GM19099 (cell line): ENCODE results near the gene ADGRB3.

Experiments used
- POLR2A ChIP-seq: IDR thresholded peaks from 3 replicates; pipeline ENCODE4 v1.6.1; 2011; ENCODE audit warnings: low read depth; ENCODE audit not compliant: insufficient read length; ENCODE audit errors: extremely low read depth

ADGRB3 gene

GRCh38 chr6:69129046-69129445 lies 494.0 kb downstream of the ADGRB3 start:
- no peak for TF ChIP-seq POLR2A

DNA sequence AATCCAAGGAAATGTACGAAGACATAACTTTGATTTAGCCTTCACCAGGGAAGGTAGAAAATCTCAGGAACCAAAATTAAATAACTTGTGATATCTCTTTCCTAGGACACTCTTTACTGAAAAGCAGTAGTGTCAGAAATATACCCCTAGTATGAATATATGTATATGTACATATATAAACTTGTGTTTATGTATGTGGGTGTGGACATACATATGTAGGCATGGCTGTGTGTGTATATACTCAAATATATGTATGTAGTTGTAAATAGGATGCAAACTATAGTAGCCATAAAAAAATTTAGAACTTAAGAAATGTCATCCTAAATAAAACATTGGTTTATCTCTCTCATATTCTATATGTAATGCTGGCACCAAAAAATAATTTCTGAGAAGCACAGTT lies 500.8 kb downstream of the ADGRB3 start:
- no peak for TF ChIP-seq POLR2A

- no peak for TF ChIP-seq POLR2A
Observed at GRCh38 chr6:69138148-69138547, 503.1 kb downstream of the ADGRB3 start.

DNA sequence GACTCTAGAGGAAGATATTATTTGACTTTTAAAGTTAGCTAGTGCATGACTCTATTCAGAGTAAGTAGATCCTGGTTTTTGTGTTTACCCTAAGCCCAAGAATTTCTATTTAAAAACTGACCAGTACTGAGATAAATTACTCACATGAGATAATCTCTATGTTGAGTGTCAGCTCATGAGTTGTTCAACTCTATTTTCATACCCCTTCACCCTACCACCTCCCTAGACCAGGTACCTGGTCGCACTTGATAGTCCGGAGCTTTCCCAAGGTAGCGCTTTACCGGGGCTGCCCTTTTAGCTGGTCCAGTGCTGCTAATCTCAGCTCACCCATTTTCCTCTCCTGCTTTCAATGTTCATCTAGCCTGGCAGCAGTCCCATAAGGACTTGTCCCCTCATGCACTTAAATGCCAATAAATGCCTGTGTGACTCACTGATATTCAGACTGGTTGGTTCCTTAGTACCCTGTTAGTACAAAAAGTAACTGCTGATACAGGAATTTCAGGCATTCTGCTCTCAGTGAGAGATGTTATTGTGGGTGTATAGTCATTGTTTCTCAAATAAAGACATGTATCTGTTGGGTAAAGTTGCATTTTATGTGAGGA lies 503.9 kb downstream of the ADGRB3 start:
- no peak for TF ChIP-seq POLR2A

GRCh38 chr6:69145062-69145461 lies 510.0 kb downstream of the ADGRB3 start:
- no peak for TF ChIP-seq POLR2A

DNA sequence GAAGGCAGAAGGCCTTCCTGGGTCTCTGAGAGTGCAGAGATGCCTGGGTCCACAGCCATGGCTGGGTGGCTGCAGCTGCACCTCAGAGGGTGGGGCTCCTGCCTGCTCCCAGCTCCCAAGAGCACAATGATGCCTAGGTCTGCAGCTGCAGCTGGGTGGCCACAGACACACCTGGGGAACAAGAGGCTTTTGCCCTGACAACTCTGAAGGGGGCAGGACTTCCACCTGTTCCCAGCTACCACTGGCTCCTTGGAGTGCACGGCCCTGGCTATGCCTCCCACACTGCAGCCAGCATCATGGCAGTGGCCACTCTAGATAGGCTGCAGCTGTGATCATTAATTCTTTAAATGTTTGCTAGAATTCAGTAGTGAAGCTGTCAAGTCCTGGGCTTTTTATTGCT lies 511.3 kb downstream of the ADGRB3 start:
- TF ChIP-seq POLR2A, result no peak

- TF ChIP-seq POLR2A, result no peak
Observed at GRCh38 chr6:69155467-69155866, 520.4 kb downstream of the ADGRB3 start.

DNA sequence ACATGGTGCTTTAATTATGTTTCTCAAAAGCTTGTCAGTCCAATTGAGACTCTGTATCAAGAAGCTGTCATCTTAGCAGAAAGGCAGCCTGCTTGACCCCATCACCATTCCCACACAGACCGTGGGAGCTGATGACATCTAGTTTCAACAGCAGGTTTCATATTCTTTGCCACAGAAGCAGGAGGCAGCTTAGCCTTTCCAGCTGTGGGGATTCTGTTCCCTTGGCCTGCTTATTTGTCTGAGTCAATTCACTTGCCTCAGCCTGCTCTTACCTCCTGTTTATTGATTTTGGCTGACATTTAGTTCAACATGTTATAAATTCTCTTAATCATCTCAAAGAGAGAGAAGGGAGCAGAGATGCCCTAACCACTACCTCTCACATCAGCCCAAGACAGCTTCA lies 527.7 kb downstream of the ADGRB3 start:
- no peak for TF ChIP-seq POLR2A

DNA sequence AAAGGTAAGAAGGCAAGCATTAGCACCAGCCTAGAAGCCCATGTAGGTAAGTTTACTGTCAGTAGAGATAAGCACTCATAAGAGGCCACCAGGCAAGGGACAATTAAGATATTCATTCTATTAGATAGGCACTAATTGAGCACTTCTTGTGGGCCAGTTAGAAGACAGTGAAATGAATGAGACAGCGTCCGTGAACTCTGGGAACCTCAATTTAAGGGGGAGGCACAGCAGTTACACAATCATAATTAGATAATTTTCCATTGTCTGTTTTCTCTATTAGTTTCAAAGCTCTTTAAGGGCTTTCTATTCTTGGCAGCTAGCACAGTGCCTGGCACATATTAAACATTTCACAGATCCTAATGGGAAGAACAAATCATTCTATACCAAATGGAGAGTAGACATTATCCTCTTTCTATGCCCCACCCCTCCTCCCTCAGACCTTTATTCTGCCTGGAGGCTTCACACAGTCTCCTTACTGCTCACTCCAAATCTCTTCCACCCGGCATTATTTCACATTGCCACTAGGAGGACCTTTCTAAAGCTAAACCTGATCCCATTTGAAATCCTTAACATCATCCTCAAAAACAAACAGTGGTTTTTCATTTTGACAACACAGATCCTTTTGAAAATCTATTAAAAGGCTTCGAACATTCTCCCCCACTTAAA lies 529.6 kb downstream of the ADGRB3 start:
- TF ChIP-seq POLR2A, result no peak

DNA sequence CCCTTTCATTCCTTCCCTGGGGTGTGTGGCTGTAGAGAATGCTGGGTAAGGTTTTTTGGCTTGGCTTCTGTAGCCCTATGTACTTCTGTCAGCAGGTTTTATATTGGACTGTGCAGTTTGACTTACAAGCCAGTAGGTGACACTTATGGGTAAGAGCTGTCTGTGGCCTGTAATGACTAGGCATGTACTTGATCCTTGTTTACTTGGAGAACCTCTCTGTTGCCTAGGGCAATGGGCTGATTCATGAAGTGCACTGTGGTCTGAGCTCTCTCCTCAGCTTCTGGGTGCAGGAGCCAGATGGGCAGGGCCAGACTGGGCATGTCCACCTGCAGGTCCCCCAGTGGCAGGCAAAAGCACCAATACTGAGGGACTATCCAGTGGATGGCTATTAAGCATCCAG lies 544.6 kb downstream of the ADGRB3 start:
- no peak for TF ChIP-seq POLR2A

- TF ChIP-seq POLR2A, result no peak
Observed at GRCh38 chr6:69180361-69181067, 545.4 kb downstream of the ADGRB3 start.

GRCh38 chr6:69181964-69182363 lies 546.9 kb downstream of the ADGRB3 start:
- no peak for TF ChIP-seq POLR2A

GRCh38 chr6:69185276-69185675 lies 550.2 kb downstream of the ADGRB3 start:
- TF ChIP-seq POLR2A, result no peak

GRCh38 chr6:69202768-69203167 lies 567.7 kb downstream of the ADGRB3 start:
- no peak for TF ChIP-seq POLR2A

DNA sequence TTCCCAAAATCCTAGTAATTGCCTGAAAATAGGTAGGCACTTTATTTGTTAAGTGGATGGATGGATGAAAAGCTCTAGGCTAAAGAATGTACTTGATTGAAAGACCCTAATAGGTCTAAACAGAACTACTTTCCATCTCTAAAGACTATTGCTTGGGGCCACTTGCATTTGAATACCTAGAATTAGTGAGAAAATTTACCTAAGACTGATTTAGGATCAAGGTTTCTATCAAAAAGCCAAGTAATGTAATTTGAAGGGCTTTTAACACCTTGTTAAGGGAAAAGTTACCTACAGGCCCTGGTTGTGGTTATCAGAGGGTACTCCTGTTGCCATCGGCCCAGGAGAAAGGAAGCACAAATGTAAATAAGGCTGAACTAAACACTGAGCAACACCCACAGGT lies 581.0 kb downstream of the ADGRB3 start:
- TF ChIP-seq POLR2A, result no peak

- TF ChIP-seq POLR2A, result no peak
Observed at GRCh38 chr6:69217343-69217742, 582.3 kb downstream of the ADGRB3 start.
